PC-9 (cell line): ENCODE results near the gene AMOTL1.

Experiments
- CTCF ChIP-seq: fragments of 200-600 bp; sonication (generic); conservative IDR thresholded peaks from 2 replicates; pipeline ENCODE4 v1.6.1; 2017; ENCODE audit warnings: mixed run types, antibody characterized with exemption, mild to moderate bottlenecking, moderate library complexity
- EZH2 ChIP-seq: fragments of 200-600 bp; sonication (generic); IDR thresholded peaks from 2 replicates; pipeline ENCODE4 v1.8.0; 2017; ENCODE audit warnings: antibody characterized with exemption, low read depth

GRCh38 chr11:94791216-94791889 is 23.2 kb downstream of the AMOTL1 start:
- no peak for TF ChIP-seq CTCF
- no peak for TF ChIP-seq EZH2
